ENCODE data around the gene CACTIN. TPM values are rescaled to one million over a fixed set of nuclear protein-coding genes. Genes with fewer than 3 reads are reported as not detected.

The CACTIN gene
- polyA plus RNA-seq, 1 donor (not counting 4 experiments of a cell fraction or from before 2014, with no cell fraction given) = 10.8 TPM

DNA sequence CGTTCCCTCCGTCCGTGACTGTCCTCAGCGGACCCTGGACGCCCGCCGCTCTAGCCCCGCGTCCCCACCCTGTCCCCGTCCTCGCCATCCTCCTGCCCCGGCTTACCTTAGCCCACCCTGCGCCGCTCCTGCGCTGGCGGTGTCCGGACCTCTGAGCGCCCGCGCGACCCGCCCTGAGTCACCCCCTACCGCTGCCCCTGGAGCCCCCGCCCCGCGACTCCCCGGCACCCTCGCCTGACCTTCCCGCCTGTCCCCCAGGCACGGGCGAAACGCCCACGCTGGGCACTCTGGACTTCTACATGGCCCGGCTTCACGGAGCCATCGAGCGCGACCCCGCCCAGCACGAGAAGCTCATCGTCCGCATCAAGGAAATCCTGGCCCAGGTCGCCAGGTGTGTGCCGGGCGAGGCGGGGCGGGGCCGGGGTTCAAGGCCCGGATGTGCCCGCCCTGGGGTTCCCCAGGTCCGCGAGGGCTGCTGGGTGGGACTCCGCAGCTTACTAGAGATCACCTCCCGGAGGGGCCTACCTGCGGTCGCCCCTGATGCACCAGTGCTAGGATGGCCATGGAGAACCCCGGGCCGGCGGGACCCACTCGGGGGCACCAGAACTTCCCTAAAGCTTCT is 48.8 kb downstream of the CACTIN start:
- Histone ChIP-seq H3K9me1 (ENCODE audit: control insufficient read depth, extremely low read depth, insufficient read depth, low read length) (no peaks in the 10 kb centered on the region), H3K27me3 (ENCODE audit: control insufficient read depth, extremely low read depth, insufficient read depth, low read length) (no peaks in the 10 kb centered on the region), H2AFZ (ENCODE audit: control insufficient read depth, low read length) (no peak overlapping the region), H3K36me3 (ENCODE audit: control insufficient read depth in 2 of 2, extremely low read depth in 1 of 2, insufficient read depth in 2 of 2, low read length in 2 of 2) (peaks cover 2 to 3% of the 10 kb centered on the region in 2 experiments), H3K4me2 (ENCODE audit: control insufficient read depth, extremely low read depth, insufficient read depth, low read depth, low read length) (peak overlapping the region; percentile 10), H3K9me3 (ENCODE audit: control insufficient read depth, low read depth, low read length) (no peaks in the 10 kb centered on the region), H3K79me2 (ENCODE audit: control insufficient read depth, insufficient read depth, low read length) (no peaks in the 10 kb centered on the region), H3K9ac (ENCODE audit: control insufficient read depth, extremely low read depth, insufficient read depth, low read length) (no peak overlapping the region), H3K4me3 (ENCODE audit: control insufficient read depth in 2 of 3, extremely low read depth in 1 of 3, insufficient read depth in 2 of 3, low read depth in 1 of 3, low read length in 3 of 3) (peak overlapping the region in 1 of 3 experiments; percentile 57), H3K4me1 (ENCODE audit: control insufficient read depth, extremely low read depth, insufficient read depth, low read length) (peaks cover 11% of the 10 kb centered on the region), H3K27ac (ENCODE audit: control insufficient read depth, insufficient read depth, low read length) (no peak overlapping the region), H4K20me1 (ENCODE audit: control insufficient read depth, extremely low read depth, insufficient read depth, low read length) (no peaks in the 10 kb centered on the region)
- FAIRE-seq = no peak
- dilution Hi-C loops (cut with MboI; ENCODE audit: extremely low pct_ligation_motif_present, low sequenced_read_pairs) = no loop called here
- no peak for DNase-seq (ENCODE audit: low read depth, low spot score)
- TF ChIP-seq, protein P1, sequence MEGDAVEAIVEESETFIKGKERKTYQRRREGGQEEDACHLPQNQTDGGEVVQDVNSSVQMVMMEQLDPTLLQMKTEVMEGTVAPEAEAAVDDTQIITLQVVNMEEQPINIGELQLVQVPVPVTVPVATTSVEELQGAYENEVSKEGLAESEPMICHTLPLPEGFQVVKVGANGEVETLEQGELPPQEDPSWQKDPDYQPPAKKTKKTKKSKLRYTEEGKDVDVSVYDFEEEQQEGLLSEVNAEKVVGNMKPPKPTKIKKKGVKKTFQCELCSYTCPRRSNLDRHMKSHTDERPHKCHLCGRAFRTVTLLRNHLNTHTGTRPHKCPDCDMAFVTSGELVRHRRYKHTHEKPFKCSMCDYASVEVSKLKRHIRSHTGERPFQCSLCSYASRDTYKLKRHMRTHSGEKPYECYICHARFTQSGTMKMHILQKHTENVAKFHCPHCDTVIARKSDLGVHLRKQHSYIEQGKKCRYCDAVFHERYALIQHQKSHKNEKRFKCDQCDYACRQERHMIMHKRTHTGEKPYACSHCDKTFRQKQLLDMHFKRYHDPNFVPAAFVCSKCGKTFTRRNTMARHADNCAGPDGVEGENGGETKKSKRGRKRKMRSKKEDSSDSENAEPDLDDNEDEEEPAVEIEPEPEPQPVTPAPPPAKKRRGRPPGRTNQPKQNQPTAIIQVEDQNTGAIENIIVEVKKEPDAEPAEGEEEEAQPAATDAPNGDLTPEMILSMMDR (optimal IDR thresholded peaks at IDR 0.05 in 1 of 3, IDR thresholded peaks at IDR 0.05 in 1 of 3, conservative IDR thresholded peaks at IDR 0.05 in 1 of 3; ENCODE audit: extremely low read depth in 1 of 3, insufficient read depth in 2 of 3, low read length in 3 of 3) = no peak
- no peak for TF ChIP-seq EZH2 (IDR thresholded peaks at IDR 0.05; ENCODE audit: low read length)

DNA sequence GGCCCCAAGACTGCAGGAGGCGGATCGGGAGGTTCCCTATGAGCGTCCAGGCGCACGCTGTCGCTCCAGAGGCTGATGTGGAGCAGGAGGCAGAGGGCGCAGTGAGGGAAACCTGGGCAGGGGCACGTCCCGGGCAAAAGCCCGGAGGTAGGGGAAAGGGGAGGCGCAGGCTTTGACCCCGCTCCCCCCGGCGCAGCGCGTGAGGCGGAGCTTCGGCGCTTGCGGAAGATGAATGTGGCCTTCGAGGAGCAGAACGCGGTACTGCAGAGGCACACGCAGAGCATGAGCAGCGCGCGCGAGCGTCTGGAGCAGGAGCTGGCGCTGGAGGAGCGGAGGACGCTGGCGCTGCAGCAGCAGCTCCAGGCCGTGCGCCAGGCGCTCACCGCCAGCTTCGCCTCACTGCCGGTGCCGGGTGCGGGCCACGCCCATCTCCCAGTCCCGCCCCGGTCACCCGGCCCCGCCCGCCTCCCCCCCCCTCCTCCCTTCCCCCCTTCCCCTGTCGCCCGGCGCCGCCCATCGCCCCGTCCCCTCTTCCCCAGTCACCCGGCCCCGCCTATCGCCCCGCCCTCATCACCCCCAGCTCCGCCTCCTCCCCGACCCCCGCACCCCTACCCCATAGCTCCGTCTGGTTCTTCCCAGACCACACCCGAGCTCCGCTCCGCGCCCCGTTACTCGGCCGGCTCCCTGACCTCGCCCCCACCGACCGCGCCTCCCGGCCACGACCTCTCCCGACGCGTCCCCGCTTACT is 49.7 kb downstream of the CACTIN start:
- no peaks in the 10 kb centered on the region for H4K20me1 ChIP-seq (ENCODE audit: control insufficient read depth, extremely low read depth, insufficient read depth, low read length)
- H3K9ac ChIP-seq (ENCODE audit: control insufficient read depth, extremely low read depth, insufficient read depth, low read length) = peak overlapping the region; percentile 33
- H3K9me3 ChIP-seq (ENCODE audit: control insufficient read depth, low read depth, low read length) = no peaks in the 10 kb centered on the region
- DNase-seq (ENCODE audit: low read depth, low spot score) (no peak), FAIRE-seq (no peak)
- no peaks in the 10 kb centered on the region for H3K27me3 ChIP-seq (ENCODE audit: control insufficient read depth, extremely low read depth, insufficient read depth, low read length)
- no peaks in the 10 kb centered on the region for H3K79me2 ChIP-seq (ENCODE audit: control insufficient read depth, insufficient read depth, low read length)
- H3K4me3 ChIP-seq (ENCODE audit: control insufficient read depth in 2 of 3, extremely low read depth in 1 of 3, insufficient read depth in 2 of 3, low read depth in 1 of 3, low read length in 3 of 3) = peak overlapping the region; percentile 44 to 71 (median 57)
- TF ChIP-seq, protein P1 (optimal IDR thresholded peaks at IDR 0.05 in 1 of 3, IDR thresholded peaks at IDR 0.05 in 1 of 3, conservative IDR thresholded peaks at IDR 0.05 in 1 of 3; ENCODE audit: extremely low read depth in 1 of 3, insufficient read depth in 2 of 3, low read length in 3 of 3) = no peak
- no peak for TF ChIP-seq EZH2 (IDR thresholded peaks at IDR 0.05; ENCODE audit: low read length)
- peaks cover 16% of the 10 kb centered on the region for H3K4me1 ChIP-seq (ENCODE audit: control insufficient read depth, extremely low read depth, insufficient read depth, low read length)
- no peaks in the 10 kb centered on the region for H3K9me1 ChIP-seq (ENCODE audit: control insufficient read depth, extremely low read depth, insufficient read depth, low read length)
- peak overlapping the region; percentile 92 for H3K4me2 ChIP-seq (ENCODE audit: control insufficient read depth, extremely low read depth, insufficient read depth, low read depth, low read length)
- peaks cover 2 to 3% of the 10 kb centered on the region in 2 experiments for H3K36me3 ChIP-seq (ENCODE audit: control insufficient read depth in 2 of 2, extremely low read depth in 1 of 2, insufficient read depth in 2 of 2, low read length in 2 of 2)
- dilution Hi-C loops (cut with MboI; ENCODE audit: extremely low pct_ligation_motif_present, low sequenced_read_pairs) = no loop called here
- no peak overlapping the region for H3K27ac ChIP-seq (ENCODE audit: control insufficient read depth, insufficient read depth, low read length)
- H2AFZ ChIP-seq (ENCODE audit: control insufficient read depth, low read length) = peak overlapping the region; percentile 40
